ENCODE measurements around the gene GTF3C5. TPM values are rescaled to one million over a fixed set of nuclear protein-coding genes. Genes with fewer than 3 reads are reported as not detected.
"Not testable (repeated sequence)": the region's sequence is repeated elsewhere in the genome, so short reads cannot be mapped to it uniquely, and the experiment has no call there.

GTF3C5 gene
- total RNA-seq, 1 donor from 2014 or later, result 71.7 TPM

GRCh38 chr9:133064241-133065069 lies 33.7 kb downstream of the GTF3C5 start:
- Mint-ChIP-seq H3K4me1 (ENCODE audit: unreplicated experiment) (peaks cover 9% of the 10 kb centered on the region), H3K9me3 (ENCODE audit: unreplicated experiment) (no peaks in the 10 kb centered on the region), H3K4me3 (ENCODE audit: unreplicated experiment) (no peak overlapping the region), H3K36me3 (ENCODE audit: low read depth, unreplicated experiment) (no peaks in the 10 kb centered on the region), H3K27ac (ENCODE audit: unreplicated experiment) (no peak overlapping the region), H3K27me3 (ENCODE audit: unreplicated experiment) (peaks cover 1% of the 10 kb centered on the region)
- no peak for DNase-seq (ENCODE audit: low spot score)
- no peak for TF ChIP-seq CTCF (IDR thresholded peaks at IDR 0.05; ENCODE audit: unreplicated experiment)

- H3K4me1 Mint-ChIP-seq (ENCODE audit: unreplicated experiment), result peaks cover 4% of the 10 kb centered on the region
Observed at GRCh38 chr9:133065070-133065388, 34.2 kb downstream of the GTF3C5 start.

GRCh38 chr9:133066181-133066983 lies 35.6 kb downstream of the GTF3C5 start:
- H3K27ac Mint-ChIP-seq (ENCODE audit: unreplicated experiment), result no peak overlapping the region
- H3K9me3 Mint-ChIP-seq (ENCODE audit: unreplicated experiment), result no peaks in the 10 kb centered on the region
- no peak for DNase-seq (ENCODE audit: low spot score)
- H3K4me3 Mint-ChIP-seq (ENCODE audit: unreplicated experiment), result no peak overlapping the region
- no peaks in the 10 kb centered on the region for H3K36me3 Mint-ChIP-seq (ENCODE audit: low read depth, unreplicated experiment)
- no peaks in the 10 kb centered on the region for H3K27me3 Mint-ChIP-seq (ENCODE audit: unreplicated experiment)
- no peak for TF ChIP-seq CTCF (IDR thresholded peaks at IDR 0.05; ENCODE audit: unreplicated experiment)
- no peaks in the 10 kb centered on the region for H3K4me1 Mint-ChIP-seq (ENCODE audit: unreplicated experiment)

More at GRCh38 chr9:133065070-133065388, 34.2 kb downstream of the GTF3C5 start:
- Mint-ChIP-seq H3K27ac (ENCODE audit: unreplicated experiment) (no peak overlapping the region), H3K27me3 (ENCODE audit: unreplicated experiment) (peaks cover 1% of the 10 kb centered on the region), H3K9me3 (ENCODE audit: unreplicated experiment) (no peaks in the 10 kb centered on the region), H3K4me3 (ENCODE audit: unreplicated experiment) (no peak overlapping the region), H3K36me3 (ENCODE audit: low read depth, unreplicated experiment) (no peaks in the 10 kb centered on the region)
- no peak for DNase-seq (ENCODE audit: low spot score)
- TF ChIP-seq CTCF (IDR thresholded peaks at IDR 0.05; ENCODE audit: unreplicated experiment), result no peak

GRCh38 chr9:133067006-133067405 lies 36.2 kb downstream of the GTF3C5 start:
- no peak for TF ChIP-seq CTCF (IDR thresholded peaks at IDR 0.05; ENCODE audit: unreplicated experiment)
- Mint-ChIP-seq H3K9me3 (ENCODE audit: unreplicated experiment) (no peaks in the 10 kb centered on the region), H3K27ac (ENCODE audit: unreplicated experiment) (no peak overlapping the region), H3K27me3 (ENCODE audit: unreplicated experiment) (no peaks in the 10 kb centered on the region), H3K36me3 (ENCODE audit: low read depth, unreplicated experiment) (no peaks in the 10 kb centered on the region), H3K4me1 (ENCODE audit: unreplicated experiment) (no peaks in the 10 kb centered on the region), H3K4me3 (ENCODE audit: unreplicated experiment) (no peak overlapping the region)
- no peak for DNase-seq (ENCODE audit: low spot score)

GRCh38 chr9:133067813-133068212 lies 37.0 kb downstream of the GTF3C5 start:
- H3K27me3 Mint-ChIP-seq (ENCODE audit: unreplicated experiment), result no peaks in the 10 kb centered on the region
- no peak for DNase-seq (ENCODE audit: low spot score)
- H3K9me3 Mint-ChIP-seq (ENCODE audit: unreplicated experiment), result no peaks in the 10 kb centered on the region
- H3K4me1 Mint-ChIP-seq (ENCODE audit: unreplicated experiment), result no peaks in the 10 kb centered on the region
- no peak overlapping the region for H3K27ac Mint-ChIP-seq (ENCODE audit: unreplicated experiment)
- H3K36me3 Mint-ChIP-seq (ENCODE audit: low read depth, unreplicated experiment), result no peaks in the 10 kb centered on the region
- no peak overlapping the region for H3K4me3 Mint-ChIP-seq (ENCODE audit: unreplicated experiment)
- no peak for TF ChIP-seq CTCF (IDR thresholded peaks at IDR 0.05; ENCODE audit: unreplicated experiment)

GRCh38 chr9:133068431-133068830 lies 37.6 kb downstream of the GTF3C5 start:
- not testable (repeated sequence) for H3K27me3 Mint-ChIP-seq (ENCODE audit: unreplicated experiment); H3K27ac Mint-ChIP-seq (ENCODE audit: unreplicated experiment); H3K4me1 Mint-ChIP-seq (ENCODE audit: unreplicated experiment); H3K4me3 Mint-ChIP-seq (ENCODE audit: unreplicated experiment); DNase-seq (ENCODE audit: low spot score); H3K36me3 Mint-ChIP-seq (ENCODE audit: low read depth, unreplicated experiment); H3K9me3 Mint-ChIP-seq (ENCODE audit: unreplicated experiment)

- not testable (repeated sequence) for H3K36me3 Mint-ChIP-seq (ENCODE audit: low read depth, unreplicated experiment); H3K27ac Mint-ChIP-seq (ENCODE audit: unreplicated experiment); H3K4me1 Mint-ChIP-seq (ENCODE audit: unreplicated experiment); DNase-seq (ENCODE audit: low spot score); H3K4me3 Mint-ChIP-seq (ENCODE audit: unreplicated experiment); H3K27me3 Mint-ChIP-seq (ENCODE audit: unreplicated experiment); H3K9me3 Mint-ChIP-seq (ENCODE audit: unreplicated experiment)
Observed at GRCh38 chr9:133070500-133070961, 39.7 kb downstream of the GTF3C5 start.

All from endothelial cell (in vitro differentiated cells).